Fibroblast of pulmonary artery (primary cell): ENCODE measurements around the gene TP53BP2.

Experiments used
- DNase-seq: peaks from one replicate; pipeline ENCODE4 v3.0.0-alpha.2; 2010; ENCODE audit warnings: low read depth
- H3K4me3 ChIP-seq: replicated peaks from 2 replicates; pipeline ENCODE4 v1.5.1; 2011; ENCODE audit warnings: low read depth, mild to moderate bottlenecking, control low read depth, low read length, moderate library complexity
- CTCF ChIP-seq: IDR thresholded peaks from 2 replicates; pipeline ENCODE4 v1.5.1; 2011; ENCODE audit warnings: mild to moderate bottlenecking, control low read depth, low read length, inconsistent platforms; ENCODE audit errors: missing control alignments

TP53BP2 gene

DNA sequence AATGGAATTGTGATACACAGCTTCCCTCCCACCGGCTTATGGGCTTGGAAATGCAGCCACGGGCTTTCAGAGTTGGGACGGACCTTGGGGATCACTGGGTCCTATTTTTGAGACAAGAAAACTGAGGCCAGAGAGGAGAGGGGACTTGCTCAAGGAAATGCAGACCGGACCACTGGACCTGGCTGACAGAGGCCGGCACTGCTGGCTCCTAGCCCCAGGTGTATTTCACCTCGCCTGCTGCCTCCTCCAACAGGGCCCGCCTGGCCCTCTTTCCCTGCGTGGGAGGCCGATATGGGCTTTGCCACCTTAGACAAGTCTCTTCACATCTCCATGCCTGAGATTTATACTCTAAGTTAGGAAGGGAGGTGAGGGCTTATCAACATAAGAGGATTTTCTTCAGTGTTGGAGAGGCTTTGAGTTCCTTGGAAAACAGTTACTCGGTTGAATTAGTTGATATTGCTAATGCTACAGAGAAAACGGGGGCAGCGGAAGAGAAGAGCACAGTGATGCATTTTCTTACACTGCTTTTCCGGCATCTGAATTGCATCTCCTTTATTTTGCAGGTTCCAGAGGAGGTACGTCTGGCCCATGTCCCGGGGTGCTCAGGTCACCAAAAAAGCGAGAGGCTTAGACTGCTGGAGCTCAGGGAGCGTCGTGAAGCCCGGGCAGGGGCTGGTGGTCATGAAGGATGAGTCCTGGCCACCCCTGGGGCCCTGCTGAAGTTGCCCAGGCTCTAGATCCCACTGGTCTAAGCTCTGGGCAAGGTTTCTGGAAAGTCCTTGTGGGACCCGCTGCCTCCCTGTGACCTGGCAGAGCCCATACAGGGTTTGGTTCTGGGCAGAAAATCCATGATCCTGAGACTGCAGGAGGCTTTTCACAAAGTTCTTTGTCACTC lies 88.7 kb downstream of the TP53BP2 start:
- H3K4me3 ChIP-seq, result no peak overlapping the region
- no peak for DNase-seq
- TF ChIP-seq CTCF, result no peak

GRCh38 chr1:223755992-223756775 lies 89.6 kb downstream of the TP53BP2 start:
- TF ChIP-seq CTCF, result no peak
- no peak for DNase-seq

GRCh38 chr1:223755432-223755792 lies 90.3 kb downstream of the TP53BP2 start:
- no peak for TF ChIP-seq CTCF
- DNase-seq, result no peak
- H3K4me3 ChIP-seq, result no peak overlapping the region

More at GRCh38 chr1:223755992-223756775, 89.6 kb downstream of the TP53BP2 start:
- no peak overlapping the region for H3K4me3 ChIP-seq

GRCh38 chr1:223754681-223755431 lies 90.9 kb downstream of the TP53BP2 start:
- DNase-seq, result no peak
- no peak for TF ChIP-seq CTCF
- H3K4me3 ChIP-seq, result no peak overlapping the region

DNA sequence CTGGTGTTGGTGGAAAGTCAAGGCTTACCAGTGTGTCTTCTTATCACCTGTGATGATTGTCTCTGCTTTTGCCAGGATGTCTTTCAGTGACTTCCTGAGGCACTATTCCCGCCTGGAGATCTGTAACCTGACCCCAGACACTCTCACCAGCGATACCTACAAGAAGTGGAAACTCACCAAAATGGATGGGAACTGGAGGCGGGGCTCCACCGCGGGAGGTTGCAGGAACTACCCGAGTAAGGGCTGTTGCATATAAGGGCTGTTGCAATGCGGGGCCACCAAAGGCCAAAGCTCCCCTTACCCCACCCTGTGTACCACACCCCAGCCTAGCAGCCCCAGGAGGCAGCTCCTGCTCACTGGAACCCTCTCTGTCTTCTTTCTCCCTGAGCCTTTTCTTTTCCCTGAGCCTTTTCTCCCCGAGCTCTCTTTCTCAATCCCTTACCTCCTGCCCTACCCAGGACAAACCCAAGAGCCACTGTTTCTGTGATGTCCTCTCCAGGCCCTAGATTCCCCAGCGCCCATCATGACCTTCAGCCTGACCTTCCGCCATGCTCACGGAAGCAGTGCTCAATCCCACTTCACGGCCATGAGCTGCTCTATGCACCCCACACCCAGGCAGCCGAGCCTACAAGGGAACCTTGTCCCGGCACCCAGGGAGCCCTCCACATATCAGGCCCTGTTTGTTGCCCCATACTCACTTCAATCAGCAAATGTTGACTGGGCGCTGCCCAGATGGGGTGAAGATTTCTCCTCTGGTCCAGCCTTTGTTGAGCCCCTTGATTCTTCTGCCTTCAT lies 92.8 kb downstream of the TP53BP2 start:
- no peak for DNase-seq
- TF ChIP-seq CTCF, result no peak

DNA sequence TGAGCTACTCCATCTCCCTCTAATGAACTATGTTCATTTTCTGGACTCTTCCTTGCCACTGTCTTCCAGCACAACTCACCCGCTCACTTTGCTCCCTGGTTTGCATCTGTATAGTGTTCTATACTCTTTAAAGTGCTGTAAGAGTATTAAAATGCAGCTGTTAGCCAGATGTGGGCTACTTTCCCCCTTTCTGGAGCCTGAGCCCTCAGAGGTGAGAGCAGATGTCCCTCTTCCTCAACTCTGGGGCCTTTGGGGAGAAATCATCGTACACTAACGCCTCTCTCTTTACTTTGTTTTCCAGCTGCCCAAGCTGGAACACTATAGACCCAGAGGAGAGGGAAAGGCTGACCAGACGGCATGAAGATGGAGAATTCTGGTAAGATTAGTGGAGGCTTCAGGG lies 94.1 kb downstream of the TP53BP2 start:
- no peak overlapping the region for H3K4me3 ChIP-seq
- DNase-seq, result no peak
- TF ChIP-seq CTCF, result no peak

More for the DNA sequence above, 92.8 kb downstream of the TP53BP2 start:
- H3K4me3 ChIP-seq, result no peak overlapping the region
